Measurements from ENCODE around the gene KIF5B. TPM values are rescaled to one million over a fixed set of nuclear protein-coding genes. Genes with fewer than 3 reads are reported as not detected.

KIF5B gene
- total RNA-seq, 1 experiment from 2014 or later, result 117 TPM

- TF ChIP-seq EZH2phosphoT487 (IDR thresholded peaks at IDR 0.05; ENCODE audit: borderline replicate concordance) (no peak), POLR2A (IDR thresholded peaks at IDR 0.05; ENCODE audit: borderline replicate concordance, extremely low read depth, insufficient read depth, insufficient read length) (peak; percentile 95), ZFX (IDR thresholded peaks at IDR 0.05) (peak; percentile 84), EZH2 (IDR thresholded peaks at IDR 0.05) (no peak), ZNF274 (IDR thresholded peaks at IDR 0.05; ENCODE audit: low read depth, low read length) (no peak), POLR2AphosphoS5 (IDR thresholded peaks at IDR 0.05; ENCODE audit: low read depth, low read length) (peak; percentile 99), FOSL1 (IDR thresholded peaks at IDR 0.05; ENCODE audit: low read depth) (no peak)
These were observed at the start of gene KIF5B (continued) for GRCh38 chr10:32056136-32057035.

GRCh38 chr10:32105782-32106382 lies 49.7 kb upstream of the KIF5B start:
- ATAC-seq (no peak), DNase-seq (ENCODE audit: low read depth, low spot score) (no peak)
- BruUV-seq (replicated peaks), result no TSS peak
- Histone ChIP-seq H3K27me3 (ENCODE audit: insufficient read depth, low read length) (no peaks in the 10 kb centered on the region), H3K36me3 (ENCODE audit: control insufficient read depth in 1 of 2, insufficient read depth in 2 of 2, low read length in 2 of 2) (no peaks in the 10 kb centered on the region), H3K4me1 (ENCODE audit: control insufficient read depth in 1 of 2, insufficient read depth in 2 of 2, low read length in 2 of 2) (no peaks in the 10 kb centered on the region), H3K9ac (ENCODE audit: low read length) (no peak overlapping the region), H3K9me3 (ENCODE audit: control insufficient read depth in 1 of 2, insufficient read depth in 1 of 2, low read depth in 1 of 2, low read length in 2 of 2) (no peaks in the 10 kb centered on the region), H4K20me1 (ENCODE audit: insufficient read depth) (no peaks in the 10 kb centered on the region), H3K9me2 (ENCODE audit: insufficient read depth) (no peaks in the 10 kb centered on the region), H3K4me2 (ENCODE audit: low read length) (no peak overlapping the region), H3K79me2 (ENCODE audit: insufficient read depth, low read length) (no peaks in the 10 kb centered on the region), H3K4me3 (replicated peaks in 1 of 2; ENCODE audit: low read depth in 1 of 2, low read length in 2 of 2) (no peak overlapping the region), H2AFZ (ENCODE audit: low read depth, low read length, poor library complexity, severe bottlenecking) (no peak overlapping the region), H3K27ac (ENCODE audit: low read depth, low read length) (no peak overlapping the region)
- POLR2A ChIA-PET, result no interaction called here
- intact Hi-C loops (cut with micrococcal nuclease), result no loop called here
- TF ChIP-seq EGR1 (IDR thresholded peaks at IDR 0.05; ENCODE audit: low read depth) (no peak), FOSL1 (IDR thresholded peaks at IDR 0.05; ENCODE audit: low read depth) (no peak), ELF1 (IDR thresholded peaks at IDR 0.05; ENCODE audit: borderline replicate concordance, low read depth) (no peak), POLR2AphosphoS5 (IDR thresholded peaks at IDR 0.05; ENCODE audit: low read depth, low read length) (no peak), ATF3 (IDR thresholded peaks at IDR 0.05) (no peak), REST (IDR thresholded peaks at IDR 0.05; ENCODE audit: low read depth) (no peak), CTCF (IDR thresholded peaks at IDR 0.05 in 2 of 3, conservative IDR thresholded peaks at IDR 0.05 in 1 of 3; ENCODE audit: borderline replicate concordance in 1 of 3, insufficient read depth in 1 of 3, low read depth in 2 of 3, low read length in 2 of 3) (no peak), SIN3A (IDR thresholded peaks at IDR 0.05; ENCODE audit: low read depth) (no peak), TCF7L2 (IDR thresholded peaks at IDR 0.05; ENCODE audit: borderline replicate concordance, extremely low read depth, insufficient read depth, insufficient read length) (no peak), JUND (IDR thresholded peaks at IDR 0.05) (no peak)
- RAD21 ChIA-PET (ENCODE audit: low non-redundant PET in 1 of 2, low total read pairs in 2 of 2, uncharacterized antibody in 2 of 2, unreplicated experiment in 2 of 2), result no interaction called here
- CTCF ChIA-PET, result no interaction called here

Measured in HCT116 (cell line).